ENCODE results near the gene AMACR. TPM values are rescaled to one million over a fixed set of nuclear protein-coding genes. Genes with fewer than 3 reads are reported as not detected.

The AMACR gene
- total and polyA plus RNA-seq, 2 of the 8 experiments (the other 6 are each of a cell fraction or from before 2014, with no cell fraction given), result 9.1 to 12.6 TPM

Small RNA genes within 50 kb of the gene (small RNA-seq; reads per million reads assigned to genes)
- not detected for gene AC139783.1 (ENCODE audit: insufficient read depth)

Other genes with a start within 250 kb of the AMACR start
- 12.3 and 12.8 TPM in 2 replicates for gene ADAMTS12, start 116.1 kb downstream of the AMACR start, total RNA-seq (2021; fragmentation: NEBNext Ultra II Directional; extraction: Animal tissue kit (Norgen Biotek cat#: 25700))
- gene ADAMTS12, start 116.1 kb downstream of the AMACR start, polyA plus RNA-seq (2011; rRNA removed), result 4.9 and 6.4 TPM in 2 replicates
- gene RXFP3, start 71.7 kb downstream of the AMACR start, total RNA-seq (2021; fragmentation: NEBNext Ultra II Directional; extraction: Animal tissue kit (Norgen Biotek cat#: 25700)), result 0.15 TPM in 1 of 2 replicates, not detected in the other
- gene RXFP3, start 71.7 kb downstream of the AMACR start, polyA plus RNA-seq (2011; rRNA removed), result 0.13 TPM in 1 of 2 replicates, not detected in the other
- not detected in 2 replicates for gene SLC45A2, start 23.4 kb downstream of the AMACR start, total RNA-seq (2021; fragmentation: NEBNext Ultra II Directional; extraction: Animal tissue kit (Norgen Biotek cat#: 25700))
- gene SLC45A2, start 23.4 kb downstream of the AMACR start, polyA plus RNA-seq (2011; rRNA removed), result 0.09 TPM in 1 of 2 replicates, not detected in the other
- 0.82 and 1.0 TPM in 2 replicates for gene C1QTNF3, start 35.2 kb upstream of the AMACR start, total RNA-seq (2021; fragmentation: NEBNext Ultra II Directional; extraction: Animal tissue kit (Norgen Biotek cat#: 25700))
- 1.0 and 1.2 TPM in 2 replicates for gene C1QTNF3, start 35.2 kb upstream of the AMACR start, polyA plus RNA-seq (2011; rRNA removed)

Measured in H1 (cell line).